Neural cell (in vitro differentiated cells): ENCODE measurements around the gene GADL1.

Source experiments
- EP300 ChIP-seq: fragments of 450-650 bp; conservative IDR thresholded peaks from 2 replicates; pipeline ENCODE4 v1.6.1; 2014; ENCODE audit warnings: antibody characterized with exemption, mild to moderate bottlenecking, moderate library complexity; ENCODE audit not compliant: poor library complexity, severe bottlenecking
- EZH2 ChIP-seq: fragments of 200-600, 300-800 bp; shearing (Covaris generic), sonication (generic); IDR thresholded peaks from 2 replicates; pipeline ENCODE4 v1.6.1; 2014; ENCODE audit warnings: antibody characterized with exemption, low read length, borderline replicate concordance, mild to moderate bottlenecking; ENCODE audit not compliant: insufficient read depth, poor library complexity, severe bottlenecking
- POLR2AphosphoS5 ChIP-seq: IDR thresholded peaks from 2 replicates; pipeline ENCODE4 v1.6.1; 2012
- RAD21 ChIP-seq: fragments of 450-650 bp; conservative IDR thresholded peaks from 2 replicates; pipeline ENCODE4 v1.6.1; 2014; ENCODE audit warnings: antibody characterized with exemption, mild to moderate bottlenecking, moderate library complexity
- SMC3 ChIP-seq: fragments of 450-650 bp; conservative IDR thresholded peaks from 2 replicates; pipeline ENCODE4 v1.6.1; 2014; ENCODE audit warnings: antibody characterized with exemption, mild to moderate bottlenecking, moderate library complexity; ENCODE audit not compliant: poor library complexity
- TAF1 ChIP-seq: IDR thresholded peaks from 2 replicates; pipeline ENCODE4 v1.6.1; 2012; ENCODE audit warnings: low read depth
- TF ChIP-seq, protein P1 (sequence below): fragments of 450-650 bp; IDR thresholded peaks from 2 replicates; pipeline ENCODE4 v1.5.1; 2014; ENCODE audit warnings: antibody characterized with exemption, mild to moderate bottlenecking, moderate library complexity; ENCODE audit not compliant: poor library complexity, severe bottlenecking
- TF ChIP-seq, protein P2 (sequence below): IDR thresholded peaks from 2 replicates; pipeline ENCODE4 v1.6.1; 2012; ENCODE audit warnings: borderline replicate concordance

DNA sequence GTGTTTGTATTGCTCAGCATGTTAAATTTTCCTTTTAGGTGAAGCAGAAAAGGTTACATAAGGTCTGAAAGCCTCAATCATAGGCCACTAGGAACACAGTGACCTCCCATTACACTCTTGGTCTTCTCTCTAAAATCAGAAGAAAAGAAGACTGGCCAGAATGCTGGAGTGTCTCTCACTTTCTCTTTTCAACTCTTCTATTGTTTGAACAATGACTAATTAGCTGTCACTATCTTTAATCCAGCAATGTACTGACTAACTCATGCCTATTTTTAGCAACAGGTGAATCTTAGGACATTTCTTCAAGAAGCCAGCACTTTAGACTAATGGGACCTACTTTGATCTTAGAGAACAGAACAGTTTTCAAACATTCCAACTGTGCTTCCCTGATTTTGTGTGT lies 145.2 kb downstream of the GADL1 start:
- TF ChIP-seq POLR2AphosphoS5 (no peak), EZH2 (no peak), EP300 (no peak), TAF1 (no peak), RAD21 (no peak), SMC3 (no peak)
- TF ChIP-seq, protein P1, sequence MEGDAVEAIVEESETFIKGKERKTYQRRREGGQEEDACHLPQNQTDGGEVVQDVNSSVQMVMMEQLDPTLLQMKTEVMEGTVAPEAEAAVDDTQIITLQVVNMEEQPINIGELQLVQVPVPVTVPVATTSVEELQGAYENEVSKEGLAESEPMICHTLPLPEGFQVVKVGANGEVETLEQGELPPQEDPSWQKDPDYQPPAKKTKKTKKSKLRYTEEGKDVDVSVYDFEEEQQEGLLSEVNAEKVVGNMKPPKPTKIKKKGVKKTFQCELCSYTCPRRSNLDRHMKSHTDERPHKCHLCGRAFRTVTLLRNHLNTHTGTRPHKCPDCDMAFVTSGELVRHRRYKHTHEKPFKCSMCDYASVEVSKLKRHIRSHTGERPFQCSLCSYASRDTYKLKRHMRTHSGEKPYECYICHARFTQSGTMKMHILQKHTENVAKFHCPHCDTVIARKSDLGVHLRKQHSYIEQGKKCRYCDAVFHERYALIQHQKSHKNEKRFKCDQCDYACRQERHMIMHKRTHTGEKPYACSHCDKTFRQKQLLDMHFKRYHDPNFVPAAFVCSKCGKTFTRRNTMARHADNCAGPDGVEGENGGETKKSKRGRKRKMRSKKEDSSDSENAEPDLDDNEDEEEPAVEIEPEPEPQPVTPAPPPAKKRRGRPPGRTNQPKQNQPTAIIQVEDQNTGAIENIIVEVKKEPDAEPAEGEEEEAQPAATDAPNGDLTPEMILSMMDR, result no peak
- TF ChIP-seq, protein P2, sequence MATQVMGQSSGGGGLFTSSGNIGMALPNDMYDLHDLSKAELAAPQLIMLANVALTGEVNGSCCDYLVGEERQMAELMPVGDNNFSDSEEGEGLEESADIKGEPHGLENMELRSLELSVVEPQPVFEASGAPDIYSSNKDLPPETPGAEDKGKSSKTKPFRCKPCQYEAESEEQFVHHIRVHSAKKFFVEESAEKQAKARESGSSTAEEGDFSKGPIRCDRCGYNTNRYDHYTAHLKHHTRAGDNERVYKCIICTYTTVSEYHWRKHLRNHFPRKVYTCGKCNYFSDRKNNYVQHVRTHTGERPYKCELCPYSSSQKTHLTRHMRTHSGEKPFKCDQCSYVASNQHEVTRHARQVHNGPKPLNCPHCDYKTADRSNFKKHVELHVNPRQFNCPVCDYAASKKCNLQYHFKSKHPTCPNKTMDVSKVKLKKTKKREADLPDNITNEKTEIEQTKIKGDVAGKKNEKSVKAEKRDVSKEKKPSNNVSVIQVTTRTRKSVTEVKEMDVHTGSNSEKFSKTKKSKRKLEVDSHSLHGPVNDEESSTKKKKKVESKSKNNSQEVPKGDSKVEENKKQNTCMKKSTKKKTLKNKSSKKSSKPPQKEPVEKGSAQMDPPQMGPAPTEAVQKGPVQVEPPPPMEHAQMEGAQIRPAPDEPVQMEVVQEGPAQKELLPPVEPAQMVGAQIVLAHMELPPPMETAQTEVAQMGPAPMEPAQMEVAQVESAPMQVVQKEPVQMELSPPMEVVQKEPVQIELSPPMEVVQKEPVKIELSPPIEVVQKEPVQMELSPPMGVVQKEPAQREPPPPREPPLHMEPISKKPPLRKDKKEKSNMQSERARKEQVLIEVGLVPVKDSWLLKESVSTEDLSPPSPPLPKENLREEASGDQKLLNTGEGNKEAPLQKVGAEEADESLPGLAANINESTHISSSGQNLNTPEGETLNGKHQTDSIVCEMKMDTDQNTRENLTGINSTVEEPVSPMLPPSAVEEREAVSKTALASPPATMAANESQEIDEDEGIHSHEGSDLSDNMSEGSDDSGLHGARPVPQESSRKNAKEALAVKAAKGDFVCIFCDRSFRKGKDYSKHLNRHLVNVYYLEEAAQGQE, result no peak
